CD4-positive, alpha-beta T cell treated with Interferon alpha-2 for 1 hour (primary cell): ENCODE data around the gene SGCA.

Source experiments
- DNase-seq, 2 donors: peaks; one replicate each; pipeline ENCODE4 v3.0.0-alpha.2; 2020 to 2022

Gene SGCA

DNA sequence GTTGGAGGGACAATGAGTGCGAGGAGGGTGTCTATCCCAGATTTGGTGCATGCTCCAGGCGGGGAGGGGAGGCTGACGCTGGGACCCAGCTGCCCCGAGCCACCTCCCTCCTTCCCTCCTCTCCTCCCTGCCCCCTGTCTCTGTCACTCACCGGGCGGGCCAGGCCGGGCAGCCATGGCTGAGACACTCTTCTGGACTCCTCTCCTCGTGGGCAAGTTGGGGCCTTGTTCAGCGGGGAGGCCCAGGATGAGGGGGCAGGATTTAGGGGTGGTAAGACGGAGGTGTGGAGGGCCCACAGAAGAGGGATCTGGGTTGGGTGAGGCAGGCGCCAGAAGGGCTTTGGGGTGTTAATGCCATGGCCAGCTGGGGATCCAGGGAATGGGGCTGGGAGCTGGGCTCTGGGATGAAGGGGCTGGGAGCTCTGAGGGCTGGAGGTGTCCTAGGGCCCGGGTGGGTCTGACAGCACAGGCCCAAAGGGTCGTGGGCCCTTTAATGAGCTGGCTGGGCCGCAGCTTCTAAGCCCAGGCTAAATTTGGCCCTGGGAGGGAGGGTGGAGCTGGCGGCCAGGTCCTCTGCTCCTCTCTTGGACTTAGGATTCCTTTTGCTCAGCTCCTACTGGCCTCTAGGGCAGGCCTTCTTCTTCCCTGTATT lies at the start of gene SGCA:
Gene SGCA (plus strand): TSS at position 139 of the 651 bp plus-strand sequence. CDS start 36 bp downstream, at position 175.
- DNase-seq: no peak

DNA sequence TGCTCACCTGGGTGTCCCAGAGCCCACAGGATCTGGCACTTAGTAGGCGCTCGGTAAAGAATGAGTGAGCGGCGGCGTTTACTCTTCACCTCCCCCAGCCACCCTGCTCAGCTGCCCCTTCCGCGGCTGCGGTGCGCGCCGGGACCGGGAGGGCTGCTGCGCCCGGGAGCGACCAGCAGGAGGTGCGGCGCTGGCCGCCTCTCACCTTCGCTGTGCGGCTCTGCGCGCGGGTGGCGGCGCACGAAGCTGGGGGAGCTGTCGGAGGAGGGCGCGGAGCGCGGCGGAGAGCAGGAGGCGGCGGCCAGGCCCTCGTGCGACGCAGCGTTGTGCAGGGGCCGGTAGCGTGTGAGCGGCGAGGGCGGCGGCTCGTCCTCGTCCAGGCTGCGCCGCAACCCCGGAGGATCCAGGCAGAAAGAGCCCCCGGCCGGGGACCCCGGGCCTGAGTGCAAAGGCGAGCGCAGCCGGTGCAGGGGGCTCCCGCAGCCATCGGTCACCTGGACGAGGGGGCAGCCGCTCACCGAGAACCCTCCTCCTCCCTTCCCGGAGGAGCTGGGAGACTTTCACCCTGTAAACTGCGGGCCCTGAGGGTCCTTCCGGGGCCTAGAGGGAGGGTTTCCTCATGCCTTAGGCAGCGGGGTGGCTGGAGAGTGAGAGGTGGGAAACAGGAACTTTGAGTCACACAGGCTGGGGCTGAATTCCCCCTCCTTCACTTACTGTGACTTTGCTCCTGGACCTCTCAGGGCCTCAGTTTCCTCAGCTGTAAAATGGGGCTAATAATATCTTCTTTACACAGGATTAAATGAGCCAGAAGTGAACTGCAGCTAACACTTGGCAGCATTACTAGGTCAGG lies 48.4 kb upstream of the SGCA start:
- peak; percentile 56 to 72 for DNase-seq

DNA sequence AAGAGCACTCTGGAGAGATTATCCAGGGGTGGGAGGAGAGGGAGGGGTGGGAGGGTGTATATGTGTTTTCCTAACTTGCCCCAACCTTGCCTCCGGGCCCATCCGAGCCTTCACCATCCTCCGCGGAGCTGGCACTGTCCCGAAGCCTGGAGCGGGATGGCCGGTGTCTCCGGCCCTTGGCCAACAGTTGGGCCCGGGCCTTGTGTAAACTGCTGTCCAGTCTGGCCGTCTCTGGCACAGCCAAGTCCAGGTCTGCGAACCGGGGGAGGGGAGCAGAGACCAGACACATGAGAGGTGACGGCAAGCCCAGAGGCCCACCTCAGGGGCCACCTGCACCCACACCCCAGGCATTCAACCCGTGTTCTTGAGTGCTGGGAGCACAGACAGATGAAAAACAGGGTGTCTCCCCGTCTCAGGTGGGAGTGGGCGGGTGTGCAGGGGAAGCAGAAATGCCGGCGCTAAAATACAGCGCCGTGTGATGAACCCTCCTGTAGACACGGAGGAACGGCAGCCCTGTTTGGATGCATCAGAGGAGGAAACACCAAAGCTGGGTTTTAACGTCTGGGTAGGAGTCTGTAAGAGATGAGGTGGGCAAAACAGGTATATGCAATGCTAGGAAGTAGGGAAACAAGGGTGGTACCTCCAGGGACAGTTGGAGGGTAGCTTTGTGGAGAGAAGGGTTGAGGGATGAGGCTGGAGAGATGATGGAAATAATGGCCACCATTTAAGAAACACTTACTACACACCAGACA lies 47.6 kb upstream of the SGCA start:
- DNase-seq: no peak

DNA sequence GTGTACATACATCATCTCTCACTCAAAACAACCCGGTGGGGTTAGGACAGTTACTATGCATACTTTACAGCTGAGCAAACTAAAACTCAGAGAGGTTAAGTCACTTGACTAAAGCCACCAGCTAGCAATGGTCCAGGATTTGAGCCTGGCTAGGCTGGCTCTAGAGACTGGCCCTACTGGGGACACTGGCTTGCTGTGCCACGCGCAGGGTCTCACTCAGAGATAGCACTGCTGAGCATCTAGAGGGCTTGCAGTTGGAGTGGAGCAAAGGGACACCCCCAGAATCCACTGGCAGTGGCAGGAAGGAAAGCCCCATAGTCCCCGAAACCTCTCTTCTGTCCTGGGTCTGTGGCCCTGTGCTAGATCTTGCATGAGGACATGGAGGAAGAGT lies 47.0 kb upstream of the SGCA start:
- DNase-seq: no peak

DNA sequence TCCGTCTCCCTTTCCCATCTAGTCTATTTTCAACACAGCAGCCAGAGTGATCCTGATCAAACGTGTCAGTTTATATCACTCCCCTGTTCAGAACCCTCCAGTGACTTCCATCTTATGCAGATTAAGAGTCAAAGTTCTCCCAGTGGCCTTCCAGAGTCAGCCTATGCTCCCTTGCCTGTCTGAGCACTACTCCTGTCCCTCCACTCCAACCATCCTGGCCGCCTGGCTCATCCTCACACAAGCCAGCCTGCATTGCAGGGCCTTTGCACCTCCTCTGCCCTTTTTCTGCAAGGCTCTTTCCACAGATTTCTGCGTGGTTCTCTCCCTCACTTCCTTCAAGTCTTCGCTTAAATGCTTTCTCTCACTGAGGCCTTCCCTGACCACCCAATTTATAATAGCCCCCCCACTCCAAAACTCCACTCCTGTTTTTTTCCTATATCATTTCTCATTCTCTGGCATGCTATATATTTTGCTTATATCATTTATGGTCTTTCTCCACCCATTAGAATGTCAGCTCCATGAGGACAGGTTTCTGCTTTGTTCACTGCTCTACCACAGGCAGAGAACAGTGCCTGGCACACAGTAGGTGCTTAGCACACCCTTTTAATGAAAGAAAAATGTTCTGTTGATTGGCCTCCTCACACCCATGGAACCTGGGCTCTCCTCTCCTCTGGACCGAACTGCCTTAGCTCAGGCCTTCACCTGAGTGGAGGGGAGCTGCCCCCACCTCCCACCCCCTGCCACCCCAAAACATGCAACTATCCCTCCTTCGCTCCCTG lies 45.1 kb upstream of the SGCA start:
- DNase-seq: no peak

DNA sequence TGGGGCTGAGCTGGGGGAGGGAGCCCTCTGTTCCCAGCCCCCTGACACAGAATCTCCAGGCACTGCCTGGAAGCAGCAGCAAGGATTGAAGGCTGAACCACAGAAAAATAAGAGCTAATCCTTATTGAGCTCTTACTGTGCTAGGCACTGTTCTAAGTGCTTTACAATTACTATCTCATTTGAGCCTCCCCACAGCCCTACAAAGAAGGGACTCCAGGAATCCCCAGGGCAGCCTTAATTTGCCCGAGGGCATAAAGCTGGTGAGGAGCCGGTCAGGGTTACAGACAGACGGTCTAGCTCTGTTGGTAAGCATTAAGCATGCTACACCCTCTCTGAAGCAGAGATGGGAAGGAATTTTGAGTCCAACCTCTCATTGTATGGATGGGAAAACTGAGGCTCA lies 42.9 kb upstream of the SGCA start:
- DNase-seq: no peak

DNA sequence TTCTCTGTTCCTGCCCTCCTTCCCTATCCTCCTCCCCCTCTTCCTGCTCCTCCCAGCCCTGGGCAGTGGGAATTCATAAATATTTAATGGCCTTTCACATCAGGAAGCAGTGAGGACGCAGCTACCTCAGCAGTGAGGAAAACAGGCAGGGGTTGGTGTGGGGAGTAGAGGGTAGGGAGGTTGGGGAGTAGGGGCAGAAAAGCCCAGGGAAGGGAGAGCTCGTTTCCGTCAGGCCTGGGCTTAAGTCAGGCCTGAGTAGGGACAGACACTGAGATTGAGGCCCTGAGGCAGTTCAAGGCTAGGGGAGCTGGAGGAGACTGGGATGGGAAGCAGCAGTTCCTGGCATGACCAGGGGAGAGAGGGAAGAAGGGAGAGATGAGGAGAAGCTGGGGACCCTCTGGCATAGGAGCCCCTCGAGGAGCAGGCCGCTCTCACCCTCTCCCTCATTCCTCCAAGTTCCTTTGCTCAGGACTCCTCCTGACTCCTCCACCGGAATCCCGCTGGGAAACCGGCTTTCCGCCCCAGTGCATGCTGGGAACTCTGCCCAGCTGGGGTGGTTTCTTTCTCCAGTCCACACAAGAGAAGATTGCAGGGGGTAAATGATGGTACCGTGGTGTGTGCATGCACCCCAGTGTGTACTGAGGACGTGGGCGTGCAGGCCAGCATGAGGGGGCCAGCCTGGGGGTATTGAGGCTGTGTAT lies 42.0 kb upstream of the SGCA start:
- no peak for DNase-seq

DNA sequence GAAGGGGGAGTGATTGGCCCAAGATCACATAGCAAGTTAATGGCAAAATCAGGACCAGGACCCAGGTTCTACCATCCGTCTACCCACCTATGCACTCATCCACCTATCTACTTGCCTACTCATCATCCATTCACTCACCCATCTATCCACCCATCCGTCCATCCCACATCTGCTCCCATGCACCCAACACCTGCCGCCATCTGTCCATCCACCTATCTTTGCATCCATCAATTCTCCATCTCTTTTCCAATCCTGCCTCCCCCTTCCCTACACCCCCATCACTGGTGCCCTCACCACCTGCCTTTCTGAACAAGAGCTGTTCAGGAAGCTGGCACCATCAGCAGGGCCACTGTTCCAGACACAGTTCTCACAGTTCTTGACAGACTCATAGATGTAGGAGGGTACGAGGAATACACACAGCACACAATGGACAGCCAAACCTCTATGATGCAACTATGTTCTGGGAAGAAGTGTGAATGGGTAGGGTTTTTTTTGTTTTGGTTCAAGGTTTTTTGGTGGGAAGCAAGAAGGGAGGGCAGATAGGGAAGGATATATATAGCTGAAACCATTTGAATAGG lies 40.3 kb upstream of the SGCA start:
- DNase-seq: no peak

DNA sequence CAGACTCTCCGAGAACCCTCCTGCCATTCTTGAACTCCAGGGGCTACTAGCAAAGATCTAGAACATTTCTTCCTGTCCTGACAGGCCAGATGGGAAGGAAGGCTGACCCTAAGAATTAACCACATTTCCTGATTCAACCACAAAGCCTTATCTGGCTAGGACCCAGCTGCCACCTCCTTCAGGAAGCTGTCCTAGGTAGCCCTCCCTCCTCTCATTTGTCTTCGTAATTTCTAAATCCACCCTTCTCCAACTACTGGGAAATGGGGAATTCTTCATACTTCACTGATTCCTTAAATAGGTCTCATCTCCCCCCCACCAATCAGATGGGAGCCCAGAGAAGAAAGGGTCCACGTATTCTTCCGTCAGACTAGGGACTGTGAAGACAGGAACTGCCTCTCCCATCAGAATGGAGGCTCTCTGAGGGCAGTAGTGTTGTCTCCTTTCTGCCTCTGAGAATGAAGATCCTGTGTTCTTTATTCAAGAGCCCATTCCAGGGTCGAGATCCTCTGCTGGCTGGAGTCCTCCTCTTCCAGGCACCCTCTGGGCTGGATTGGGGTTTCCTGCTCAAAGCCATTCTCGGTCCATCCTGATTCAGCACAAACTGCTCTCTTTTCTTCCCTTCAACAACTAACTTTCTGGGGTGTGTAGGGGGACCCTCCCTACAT lies 38.0 kb upstream of the SGCA start:
- no peak for DNase-seq

DNA sequence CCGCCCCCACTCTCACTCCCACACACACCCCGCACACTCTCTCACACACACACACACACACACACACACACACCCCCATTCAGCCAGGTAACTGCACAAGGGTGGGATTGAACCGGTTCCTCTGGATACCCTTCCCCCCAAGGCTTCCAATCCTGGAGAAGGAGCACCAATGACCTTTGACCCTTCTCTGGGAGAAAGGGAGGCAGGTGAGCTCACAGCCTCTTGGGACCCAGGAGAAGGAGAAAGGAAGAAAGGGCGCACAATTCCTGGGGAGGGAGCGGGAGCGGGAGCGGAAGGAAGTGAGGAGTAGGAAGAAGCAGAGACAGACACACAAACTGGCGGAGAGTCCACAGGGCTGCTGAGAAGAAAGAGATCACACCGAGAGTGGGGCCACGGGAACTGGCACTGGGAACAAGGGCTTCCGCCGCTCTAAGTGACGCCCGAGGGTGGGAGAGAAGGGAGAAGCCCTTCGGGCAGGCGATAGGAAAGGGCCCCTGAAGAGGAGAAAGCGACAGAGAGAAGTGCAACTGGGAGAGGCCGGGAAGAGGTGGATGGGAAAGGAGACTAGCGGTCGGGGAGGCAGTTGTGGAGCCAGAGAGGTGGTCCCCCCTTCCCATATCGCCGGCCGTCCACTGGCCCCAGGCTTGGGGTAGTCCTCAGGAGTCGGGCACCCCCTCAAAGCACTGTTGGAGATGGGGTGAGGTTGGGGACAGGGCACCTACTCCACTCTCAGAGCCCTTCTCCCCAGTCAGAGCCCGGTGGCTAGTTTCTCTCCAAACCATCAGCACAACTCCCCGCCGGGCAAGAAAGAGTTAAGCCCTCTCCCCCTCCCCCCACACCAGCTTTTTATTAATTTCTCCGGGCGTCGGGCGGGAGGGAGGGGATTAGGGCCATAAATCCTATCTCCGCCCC lies 37.1 kb upstream of the SGCA start:
- no peak for DNase-seq

DNA sequence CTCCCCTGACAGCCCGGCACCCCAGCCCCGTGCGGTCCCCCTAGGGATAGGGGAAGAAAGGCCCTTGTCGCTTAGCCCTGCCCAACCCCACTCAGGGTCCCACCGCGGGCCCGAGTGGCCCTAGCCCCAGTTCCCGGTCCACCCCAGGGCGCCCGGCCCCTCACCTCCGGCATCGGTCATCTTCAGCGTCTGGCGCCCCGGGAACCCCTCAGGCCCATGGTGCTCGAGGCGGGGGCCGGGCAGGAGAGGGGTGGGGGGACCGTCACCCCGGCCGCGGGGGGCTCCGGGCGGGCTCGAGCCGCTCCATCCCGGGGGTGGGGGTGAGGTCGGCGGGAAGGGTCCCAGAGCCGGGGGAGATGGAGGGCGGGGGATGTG lies 36.5 kb upstream of the SGCA start:
- no peak for DNase-seq

DNA sequence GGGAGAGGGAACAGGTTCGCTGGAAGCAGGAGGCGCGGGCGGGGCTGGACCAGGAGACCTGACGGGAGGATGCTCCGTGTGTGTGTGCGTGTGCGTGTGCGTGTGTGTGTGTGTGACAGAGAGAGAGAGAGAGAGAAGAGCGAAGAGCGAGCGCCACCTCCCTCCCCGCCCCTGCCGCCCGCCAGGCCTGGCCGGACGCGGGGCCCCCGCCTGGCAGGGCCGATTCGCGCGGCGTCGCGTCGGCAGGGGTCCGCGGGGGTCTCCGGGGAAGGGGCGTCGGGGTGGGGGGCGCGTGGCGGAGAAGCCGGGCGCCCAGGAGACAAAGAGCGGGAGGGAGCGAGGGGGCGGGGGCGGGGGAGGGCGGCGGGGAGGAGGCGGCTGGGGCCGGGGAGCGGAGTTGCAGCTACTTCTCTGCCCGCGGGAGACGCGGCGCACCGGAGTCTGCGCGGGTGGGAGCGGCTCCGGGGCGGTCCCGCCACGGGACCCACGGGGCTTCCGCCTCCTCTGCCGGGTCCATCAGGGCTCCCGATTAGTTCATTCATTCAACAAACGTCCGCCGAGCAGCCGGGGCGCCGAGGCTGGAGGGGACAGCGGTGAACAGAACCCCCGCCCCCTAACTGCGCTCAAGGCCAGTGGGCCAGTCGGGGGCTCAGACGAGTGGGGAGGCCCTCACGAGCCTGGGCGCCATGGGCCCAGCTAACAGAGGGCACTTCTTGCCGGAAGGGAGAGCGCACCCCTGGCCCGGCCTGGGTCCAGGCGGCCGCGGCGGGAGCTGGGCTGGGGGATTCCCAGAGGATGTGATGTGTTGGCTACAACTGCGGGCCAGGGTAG lies 35.9 kb upstream of the SGCA start, which contains the start of gene SAMD14:
Gene SAMD14 (minus strand): TSS at position 433 of the 831 bp plus-strand sequence. CDS start 5,201 bp downstream, outside the sequence.
- DNase-seq: peak; percentile 45 to 68

DNA sequence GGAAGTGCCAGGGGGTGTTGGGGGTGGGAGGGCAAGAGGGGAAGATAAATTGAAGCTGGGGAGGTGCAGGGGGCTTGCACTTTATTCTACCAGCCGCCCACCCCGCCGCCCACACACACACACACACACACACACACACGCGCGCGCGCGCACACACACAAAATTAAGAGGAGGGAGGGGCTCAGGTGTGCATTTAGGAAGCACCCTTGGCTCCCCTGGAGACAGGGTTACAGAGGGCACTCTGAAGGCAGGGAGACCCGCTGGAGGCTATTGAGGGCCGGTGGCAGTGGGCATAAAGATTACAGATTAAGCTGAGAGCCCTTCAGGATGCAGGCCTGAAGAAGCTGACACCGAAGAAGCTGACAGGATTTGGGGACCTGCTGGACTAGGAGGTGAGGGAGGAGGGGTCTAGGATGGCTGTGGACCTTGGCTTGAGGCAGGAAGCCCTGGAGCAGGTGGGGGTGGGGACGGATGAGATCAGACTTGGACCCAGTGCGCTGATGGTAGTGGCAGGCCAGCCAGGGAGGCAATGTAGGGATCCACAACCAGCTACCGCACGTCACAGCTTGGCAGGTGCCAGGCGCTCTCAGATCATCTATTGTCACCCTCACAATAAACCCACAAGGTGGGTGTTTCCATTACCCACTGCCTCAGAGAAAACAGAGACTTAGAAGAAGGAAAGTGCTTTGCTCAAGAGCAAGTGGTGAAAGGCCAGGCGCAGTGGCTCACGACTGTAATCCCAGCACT lies 35.1 kb upstream of the SGCA start:
- DNase-seq: no peak

DNA sequence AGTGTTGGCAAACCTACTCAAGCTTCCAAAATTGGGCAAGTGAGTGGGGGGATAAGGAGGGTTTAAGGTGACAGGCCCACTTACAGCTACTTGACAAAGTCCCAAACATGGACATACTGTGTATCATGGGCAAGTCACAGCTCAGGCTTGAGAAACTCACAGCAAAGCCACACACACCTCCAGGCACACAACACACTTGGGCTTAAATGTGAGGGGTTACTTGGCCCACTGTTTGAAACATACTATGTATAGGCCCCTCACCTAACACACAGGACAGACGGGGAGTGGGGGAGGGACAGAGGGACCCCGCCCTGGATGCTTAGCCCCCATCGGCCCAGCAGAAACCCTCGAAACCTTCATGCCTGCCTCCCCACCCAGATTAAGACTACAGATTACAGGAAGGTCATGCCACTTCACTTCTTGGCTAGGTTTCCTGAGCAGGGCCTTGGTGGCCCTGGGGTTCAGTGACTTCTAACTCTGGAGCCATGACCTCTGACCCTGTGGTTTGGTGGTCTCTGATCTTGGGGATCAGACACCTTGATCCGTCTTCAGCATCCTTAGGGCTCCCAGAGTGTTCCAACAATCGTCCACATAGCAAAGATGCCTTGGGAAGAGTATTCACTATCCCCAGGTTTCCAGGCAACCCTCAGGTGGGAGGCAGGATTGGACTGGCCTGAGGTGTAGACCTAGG lies 33.6 kb upstream of the SGCA start:
- DNase-seq: no peak

DNA sequence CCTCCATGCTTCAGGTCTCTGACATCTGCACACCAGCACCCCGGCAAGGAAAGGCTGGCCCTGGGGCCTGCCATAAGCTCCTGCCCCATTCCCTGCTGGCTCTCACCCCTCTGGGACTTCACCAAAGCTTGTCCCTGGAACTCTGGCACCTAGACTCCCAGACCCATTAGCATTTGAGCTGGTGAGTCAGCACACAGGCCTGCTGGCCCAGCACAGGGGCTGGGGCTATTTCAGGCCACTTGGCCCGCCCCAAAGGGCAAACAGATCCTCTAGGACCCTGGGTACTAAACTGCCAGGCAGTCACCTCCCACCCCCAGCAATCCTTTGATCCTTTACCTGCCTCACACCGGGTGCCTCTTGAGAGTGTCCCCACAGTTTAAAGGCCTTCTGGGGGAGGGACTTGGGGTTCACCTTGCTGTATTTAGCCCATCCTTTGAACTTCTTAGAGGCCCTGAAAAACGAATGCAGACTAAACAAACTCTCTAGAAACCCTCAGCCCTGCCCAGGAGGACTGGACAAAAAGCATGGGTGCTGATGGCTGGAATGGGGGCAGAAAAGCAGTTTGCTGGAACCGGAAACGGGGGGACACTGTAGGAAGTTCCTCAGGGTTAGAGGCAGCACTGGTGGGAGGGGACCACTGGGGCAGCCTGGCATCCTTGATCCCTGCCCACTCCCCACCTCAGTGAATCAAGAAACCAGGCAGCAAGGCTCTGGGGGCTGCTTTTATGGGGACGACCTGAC lies 32.6 kb upstream of the SGCA start:
- DNase-seq: no peak

DNA sequence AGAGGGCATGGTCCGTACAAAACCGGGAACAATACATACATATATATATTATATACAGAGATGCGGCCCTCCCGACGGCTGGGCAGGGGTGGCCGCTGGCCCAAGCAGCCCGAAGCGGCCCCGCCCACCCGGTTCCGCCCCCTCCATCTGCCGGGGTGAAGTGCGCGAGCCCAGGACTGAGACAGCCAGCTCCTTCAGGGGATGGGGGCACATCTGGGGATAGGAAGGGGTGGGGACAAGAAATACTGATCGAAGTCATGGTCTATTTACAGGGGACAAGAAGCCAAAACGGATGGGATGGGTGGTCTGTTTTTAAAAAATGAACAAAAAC lies 32.1 kb upstream of the SGCA start:
- DNase-seq: no peak
